GM18907 (cell line): ENCODE data around the gene LMAN1.

Experiments used
- ATAC-seq: cut with Tn5 transposase; IDR thresholded peaks from one replicate; pipeline ENCODE4 v1.9.1; 2021; ENCODE audit warnings: mild to moderate bottlenecking, moderate library complexity; ENCODE audit not compliant: unreplicated experiment

Gene LMAN1

GRCh38 chr18:59305295-59305694 lies 53.8 kb downstream of the LMAN1 start:
- ATAC-seq, result no peak

GRCh38 chr18:59303656-59304195 lies 55.3 kb downstream of the LMAN1 start:
- ATAC-seq, result no peak

- ATAC-seq, result no peak
These were observed 56.1 kb downstream of the LMAN1 start for GRCh38 chr18:59303006-59303405.

- ATAC-seq, result no peak
These were observed 57.1 kb downstream of the LMAN1 start for GRCh38 chr18:59301929-59302328.

GRCh38 chr18:59300676-59301285 lies 58.3 kb downstream of the LMAN1 start:
- ATAC-seq, result no peak

- ATAC-seq, result no peak
These were observed 60.2 kb downstream of the LMAN1 start for GRCh38 chr18:59298871-59299270.

- no peak for ATAC-seq
These were observed 65.7 kb downstream of the LMAN1 start for GRCh38 chr18:59293317-59293716.

GRCh38 chr18:59286341-59286740 lies 72.7 kb downstream of the LMAN1 start:
- no peak for ATAC-seq

- no peak for ATAC-seq
These were observed 76.7 kb downstream of the LMAN1 start for GRCh38 chr18:59282341-59282740.

GRCh38 chr18:59279722-59280121 lies 79.3 kb downstream of the LMAN1 start:
- no peak for ATAC-seq

GRCh38 chr18:59279193-59279592 lies 79.9 kb downstream of the LMAN1 start:
- no peak for ATAC-seq

- no peak for ATAC-seq
These were observed 80.3 kb downstream of the LMAN1 start for GRCh38 chr18:59278793-59279192.
